Activated CD4-positive, alpha-beta T cell treated with anti-CD3 and anti-CD28 coated beads, Interleukin-2, amount 50 U/mL, for 24 hours (primary cell): ENCODE data around the gene PTPN13.
"Not testable (repeated sequence)": the region's sequence is repeated elsewhere in the genome, so short reads cannot be mapped to it uniquely, and the experiment has no call there.

ENCODE experiments used
- DNase-seq, 2 donors: peaks; one replicate each; pipeline ENCODE4 v3.0.0-alpha.2; 2020; ENCODE audit warnings: low read depth in 1 of 2, low spot score in 1 of 2

PTPN13 gene

DNA sequence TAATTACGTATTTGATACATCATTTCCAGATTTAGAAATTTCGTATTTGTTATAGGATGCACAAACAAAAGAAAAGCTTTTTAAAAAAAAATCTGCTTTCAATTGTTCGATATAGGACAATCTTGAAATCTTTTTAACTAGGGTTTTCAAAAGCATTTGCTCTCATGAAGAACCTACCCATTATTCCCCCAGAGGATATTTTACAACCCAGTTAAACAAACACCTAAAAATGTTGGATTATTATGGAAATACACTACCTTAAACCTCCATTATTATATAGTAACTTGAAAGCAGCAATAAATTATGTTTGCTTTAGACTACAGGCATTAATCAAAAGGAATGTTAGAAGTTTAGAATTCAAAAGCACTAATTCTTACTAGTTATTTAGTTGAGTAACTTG lies 110.5 kb downstream of the PTPN13 start:
- no peak for DNase-seq

DNA sequence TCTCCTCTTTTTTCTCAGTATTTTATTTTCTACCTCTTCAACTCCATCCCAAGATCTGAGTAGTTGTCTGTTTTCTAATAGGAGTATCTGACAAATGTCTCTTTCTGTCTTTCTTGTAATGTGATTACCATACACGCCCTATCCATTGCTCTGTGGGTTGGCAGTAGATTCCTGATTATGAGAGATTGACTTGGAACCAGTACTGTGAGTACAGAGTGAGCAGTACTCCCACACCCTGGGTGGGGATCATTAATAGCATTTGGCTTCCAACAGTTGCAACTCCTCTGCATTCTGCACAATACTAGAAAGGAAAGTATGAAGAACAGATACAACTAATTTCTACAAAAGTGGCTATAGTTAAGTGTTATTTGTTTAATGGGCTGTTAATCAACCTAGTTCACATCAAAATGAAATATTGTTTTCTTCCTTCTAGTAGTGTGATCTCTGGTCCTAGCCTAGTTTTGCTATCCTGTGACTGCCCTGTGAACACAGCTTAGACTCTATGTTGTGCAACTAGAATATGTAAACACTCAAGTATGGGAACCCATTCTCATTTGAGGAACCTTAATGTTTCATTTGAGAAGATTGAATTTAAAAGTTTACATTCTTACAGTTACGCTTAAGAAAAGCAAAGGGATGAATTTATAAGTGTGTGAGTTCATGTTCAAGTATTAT lies 112.9 kb downstream of the PTPN13 start:
- DNase-seq, result no peak

- DNase-seq, result no peak
These were observed 123.5 kb downstream of the PTPN13 start for GRCh38 chr4:86717651-86718050.

- no peak for DNase-seq
These were observed 124.0 kb downstream of the PTPN13 start for GRCh38 chr4:86718152-86718551.

GRCh38 chr4:86719149-86719548 lies 125.0 kb downstream of the PTPN13 start:
- DNase-seq, result not testable (repeated sequence)

- no peak for DNase-seq
These were observed 126.5 kb downstream of the PTPN13 start for GRCh38 chr4:86720508-86721068.

GRCh38 chr4:86721412-86721811 lies 127.3 kb downstream of the PTPN13 start:
- no peak for DNase-seq

GRCh38 chr4:86730310-86730709 lies 136.2 kb downstream of the PTPN13 start:
- no peak for DNase-seq

GRCh38 chr4:86737244-86737643 lies 143.1 kb downstream of the PTPN13 start:
- no peak for DNase-seq

- DNase-seq, result no peak
These were observed 147.7 kb downstream of the PTPN13 start for GRCh38 chr4:86741846-86742245.

DNA sequence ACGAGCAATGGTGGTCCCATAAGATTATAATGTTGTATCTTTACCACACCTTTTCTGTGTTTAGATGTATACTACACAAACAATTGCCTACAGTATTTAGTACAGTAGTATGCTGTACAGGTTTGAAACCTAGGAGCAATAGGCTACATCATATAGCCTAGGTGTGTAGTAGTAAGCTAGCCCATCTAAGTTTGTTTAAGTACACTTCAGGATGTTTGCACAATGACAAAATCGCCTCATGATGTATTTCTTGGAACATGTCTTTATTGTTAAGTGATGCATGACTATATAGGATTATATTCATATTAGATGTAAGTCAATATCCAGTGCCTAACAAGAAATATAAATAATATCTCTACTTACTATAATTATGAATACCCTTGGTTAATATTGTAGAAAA lies 150.5 kb downstream of the PTPN13 start:
- DNase-seq, result no peak

DNA sequence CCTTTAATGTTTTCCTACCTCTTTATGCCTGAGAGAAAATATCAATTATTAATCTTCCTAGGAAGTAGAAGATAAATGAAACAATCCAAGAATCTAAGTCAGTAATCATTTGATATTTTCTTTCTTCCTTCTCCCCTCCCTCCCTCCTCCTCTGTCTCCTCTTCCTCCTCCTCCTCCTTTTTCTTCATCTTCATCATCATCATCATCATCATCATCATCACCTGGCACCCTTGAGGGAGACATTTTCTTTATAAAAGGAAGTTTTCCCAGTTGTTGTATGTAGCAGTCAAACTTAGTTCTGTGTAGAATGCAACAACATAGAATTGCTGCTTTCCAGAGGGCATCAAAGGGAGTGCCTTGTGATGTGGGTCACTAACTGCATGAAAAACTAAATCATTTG lies 155.0 kb downstream of the PTPN13 start:
- DNase-seq, result no peak

DNA sequence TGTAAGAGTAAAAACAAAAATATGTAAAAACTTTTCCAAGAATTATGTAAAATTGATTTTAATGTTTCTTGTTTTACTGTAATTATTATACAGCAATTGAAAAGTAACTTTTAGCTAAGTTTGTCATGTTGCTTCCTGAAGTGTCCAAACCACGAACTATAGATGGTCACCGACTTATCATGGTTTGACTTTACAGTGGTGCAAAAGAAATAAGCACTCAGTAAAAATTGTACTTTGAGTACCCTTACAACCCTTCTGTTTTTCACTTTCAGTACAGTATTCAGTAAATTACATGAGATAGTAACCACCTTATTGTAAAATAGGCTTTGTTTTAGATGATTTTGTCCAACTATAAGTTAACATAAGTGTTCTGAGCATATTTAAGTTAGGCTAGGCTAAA lies 161.3 kb downstream of the PTPN13 start:
- no peak for DNase-seq

GRCh38 chr4:86757468-86757867 lies 163.4 kb downstream of the PTPN13 start:
- no peak for DNase-seq

- no peak for DNase-seq
These were observed 165.2 kb downstream of the PTPN13 start for GRCh38 chr4:86759298-86759697.

GRCh38 chr4:86762649-86763048 lies 168.5 kb downstream of the PTPN13 start:
- DNase-seq, result no peak

DNA sequence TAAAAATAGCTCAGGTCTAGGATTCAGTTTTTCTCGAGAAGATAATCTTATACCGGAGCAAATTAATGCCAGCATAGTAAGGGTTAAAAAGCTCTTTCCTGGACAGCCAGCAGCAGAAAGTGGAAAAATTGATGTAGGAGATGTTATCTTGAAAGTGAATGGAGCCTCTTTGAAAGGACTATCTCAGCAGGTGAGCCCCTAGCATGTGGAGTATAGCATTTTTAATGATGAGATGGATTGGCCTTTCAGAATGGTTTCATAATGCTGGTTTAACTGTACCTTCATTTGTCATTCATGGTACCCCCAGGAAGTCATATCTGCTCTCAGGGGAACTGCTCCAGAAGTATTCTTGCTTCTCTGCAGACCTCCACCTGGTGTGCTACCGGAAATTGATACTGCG lies 175.7 kb downstream of the PTPN13 start:
- DNase-seq, result no peak

DNA sequence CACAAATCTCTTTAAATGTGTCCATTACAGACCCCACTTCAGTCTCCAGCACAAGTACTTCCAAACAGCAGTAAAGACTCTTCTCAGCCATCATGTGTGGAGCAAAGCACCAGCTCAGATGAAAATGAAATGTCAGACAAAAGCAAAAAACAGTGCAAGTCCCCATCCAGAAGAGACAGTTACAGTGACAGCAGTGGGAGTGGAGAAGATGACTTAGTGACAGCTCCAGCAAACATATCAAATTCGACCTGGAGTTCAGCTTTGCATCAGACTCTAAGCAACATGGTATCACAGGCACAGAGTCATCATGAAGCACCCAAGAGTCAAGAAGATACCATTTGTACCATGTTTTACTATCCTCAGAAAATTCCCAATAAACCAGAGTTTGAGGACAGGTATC lies 177.0 kb downstream of the PTPN13 start:
- no peak for DNase-seq

- no peak for DNase-seq
These were observed 180.9 kb downstream of the PTPN13 start for GRCh38 chr4:86775061-86775460.

- no peak for DNase-seq
These were observed 184.1 kb downstream of the PTPN13 start for GRCh38 chr4:86778175-86778574.

DNA sequence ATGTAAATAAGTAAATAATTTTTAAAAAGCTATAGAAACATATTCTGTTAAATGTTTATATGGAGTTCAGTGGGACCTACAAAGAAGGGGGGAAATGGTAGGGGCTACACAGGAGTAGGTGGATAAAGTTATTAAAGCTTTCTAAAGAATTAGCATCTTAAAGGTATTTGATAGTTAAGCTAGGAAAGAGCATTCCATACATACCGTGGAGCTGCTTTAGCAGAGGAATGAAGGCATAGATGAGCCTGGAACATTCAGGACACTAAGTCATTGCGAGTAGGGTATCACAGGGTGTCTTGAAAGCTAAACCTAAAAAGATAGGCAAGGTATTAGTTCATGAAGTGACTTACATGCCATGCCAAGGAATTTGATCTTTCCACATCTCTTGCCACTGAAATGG lies 194.7 kb downstream of the PTPN13 start:
- DNase-seq, result no peak

DNA sequence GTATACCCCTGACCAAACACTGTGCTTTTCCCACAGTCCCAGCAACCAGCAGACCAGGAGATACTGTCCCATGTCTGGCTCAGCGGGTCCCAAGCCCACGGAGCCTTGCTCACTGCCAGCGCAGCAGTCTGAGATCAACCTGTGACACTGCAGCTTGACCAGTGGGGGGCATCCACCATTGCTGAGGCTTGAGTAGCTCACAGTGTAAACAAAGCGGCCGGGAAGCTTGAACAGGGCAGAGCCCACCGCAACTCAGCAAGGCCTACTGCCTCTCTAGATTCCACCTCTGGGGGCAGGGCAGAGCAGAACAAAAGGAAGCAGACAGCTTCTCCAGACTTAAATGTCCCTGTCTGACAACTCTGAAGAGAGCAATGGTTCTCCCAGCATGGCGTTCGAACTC lies 197.0 kb downstream of the PTPN13 start:
- no peak for DNase-seq

GRCh38 chr4:86809809-86810208 lies 215.7 kb downstream of the PTPN13 start:
- DNase-seq, result no peak
